HCT116 (cell line): ENCODE measurements around the gene SCARF2. TPM values are rescaled to one million over a fixed set of nuclear protein-coding genes. Genes with fewer than 3 reads are reported as not detected.

ENCODE experiments used
- ATAC-seq: fragments of 200-7000 bp; cut with Tn5 transposase; 2 replicates; pipeline ENCODE4 v1.9.1; 2020; ENCODE audit warnings: mild to moderate bottlenecking, moderate library complexity
- BruUV-seq: library from RNA; stranded (reverse); fragments of 400-500 nt; replicated peaks from 2 replicates; lab custom pipeline; 2021; lab: Mats Ljungman, UMichigan
- CTCF ChIA-PET: fragments of 300-600 bp; sonication (Branson Sonifier 250); formaldehyde crosslinking; loops from one replicate; lab custom pipeline; 2021; ENCODE audit warnings: antibody characterized with exemption; lab: Charles Lee
- POLR2A ChIA-PET: fragments of 300-600, 350-600 bp; sonication (Branson Sonifier 250); formaldehyde crosslinking; loops from one replicate; lab custom pipeline; 2021; ENCODE audit warnings: antibody characterized with exemption; lab: Charles Lee
- RAD21 ChIA-PET, 2 experiments: fragments of 300-600 bp; sonication (Branson Sonifier 250); formaldehyde crosslinking; loops; one replicate each; lab custom pipeline; 2023; ENCODE audit warnings: low total read pairs in 2 of 2; ENCODE audit not compliant: uncharacterized antibody in 2 of 2, unreplicated experiment in 2 of 2, low non-redundant PET in 1 of 2; lab: Charles Lee
- DNase-seq: peaks from one replicate; pipeline ENCODE4 v3.0.0-alpha.2; 2010; ENCODE audit warnings: low read depth, low spot score
- H2AFZ ChIP-seq: fragments of 200-600 bp; shearing (Covaris generic), sonication (generic); 2 replicates; pipeline ENCODE4 v1.6.1; 2017; ENCODE audit warnings: low read depth, mixed run types, mixed read lengths, antibody characterized with exemption, low read length; ENCODE audit not compliant: poor library complexity, severe bottlenecking
- H3K27ac ChIP-seq: 2 replicates; pipeline ENCODE4 v1.5.1; 2012; ENCODE audit warnings: low read depth, low read length
- H3K27me3 ChIP-seq: fragments of 200-600 bp; sonication (generic); 2 replicates; pipeline ENCODE4 v1.6.1; 2016; ENCODE audit warnings: mixed run types, low read length, mixed read lengths; ENCODE audit not compliant: insufficient read depth
- H3K36me3 ChIP-seq, 2 experiments: fragments of 200-500 bp in 1 of 2; fragments of 200-600 bp in 1 of 2; sonication (Bioruptor generic) in 1 of 2; sonication (generic) in 1 of 2; 2 replicates each; pipeline versions ENCODE4 v1.5.1 to v1.6.1; 2014 to 2016; ENCODE audit warnings: low read length in 2 of 2, inconsistent platforms in 1 of 2, mixed read lengths in 1 of 2, mixed run types in 1 of 2; ENCODE audit not compliant: insufficient read depth in 2 of 2, control insufficient read depth in 1 of 2
- H3K4me1 ChIP-seq, 2 experiments: fragments of 200-600 bp in 1 of 2; sonication (generic) in 1 of 2; 2 replicates each; pipeline versions ENCODE4 v1.5.1 to v1.6.1; 2012 to 2017; ENCODE audit warnings: low read length in 2 of 2, inconsistent platforms in 1 of 2, mild to moderate bottlenecking in 1 of 2, mixed read lengths in 1 of 2, mixed run types in 1 of 2, moderate library complexity in 1 of 2; ENCODE audit not compliant: insufficient read depth in 2 of 2, control insufficient read depth in 1 of 2
- H3K4me2 ChIP-seq: fragments of 200-600 bp; sonication (generic); 2 replicates; pipeline ENCODE4 v1.6.1; 2017; ENCODE audit warnings: mixed run types, low read length, mixed read lengths
- H3K4me3 ChIP-seq, 2 experiments: fragments of 200-600 bp in 1 of 2; sonication (generic) in 1 of 2; replicated peaks in 1 of 2; 2 replicates each; pipeline ENCODE4 v1.5.1; 2011 to 2016; ENCODE audit warnings: low read length in 2 of 2, control low read depth in 1 of 2, low read depth in 1 of 2, mild to moderate bottlenecking in 1 of 2, mixed read lengths in 1 of 2, mixed run types in 1 of 2
- H3K79me2 ChIP-seq: fragments of 200-600 bp; sonication (generic); 2 replicates; pipeline ENCODE4 v1.6.1; 2017; ENCODE audit warnings: mild to moderate bottlenecking, mixed run types, low read length, moderate library complexity, mixed read lengths; ENCODE audit not compliant: insufficient read depth
- H3K9ac ChIP-seq: fragments of 200-600 bp; sonication (generic); 2 replicates; pipeline ENCODE4 v1.6.1; 2016; ENCODE audit warnings: low read length, mixed read lengths
- H3K9me2 ChIP-seq: fragments of 200-600 bp; sonication (generic), shearing (Covaris generic); 2 replicates; pipeline ENCODE4 v1.6.1; 2017; ENCODE audit warnings: mixed run types, mild to moderate bottlenecking, moderate library complexity; ENCODE audit not compliant: insufficient read depth
- H3K9me3 ChIP-seq, 2 experiments: fragments of 200-500 bp in 1 of 2; fragments of 200-600 bp in 1 of 2; sonication (Bioruptor generic) in 1 of 2; sonication (generic) in 1 of 2; 2 replicates each; pipeline ENCODE4 v1.6.1; 2014 to 2017; ENCODE audit warnings: low read length in 2 of 2, mixed read lengths in 2 of 2, inconsistent platforms in 1 of 2, low read depth in 1 of 2, mild to moderate bottlenecking in 1 of 2, mixed run types in 1 of 2, moderate library complexity in 1 of 2; ENCODE audit not compliant: control insufficient read depth in 1 of 2, insufficient read depth in 1 of 2
- H4K20me1 ChIP-seq: fragments of 200-600 bp; sonication (generic), shearing (Covaris generic); 2 replicates; pipeline ENCODE4 v1.6.1; 2017; ENCODE audit warnings: mixed run types, mild to moderate bottlenecking, moderate library complexity; ENCODE audit not compliant: insufficient read depth
- ATF3 ChIP-seq: IDR thresholded peaks from 2 replicates; pipeline ENCODE4 v1.6.1; 2012
- CEBPB ChIP-seq: IDR thresholded peaks from 2 replicates; pipeline ENCODE4 v1.6.1; 2012; ENCODE audit warnings: low read depth
- EGR1 ChIP-seq: IDR thresholded peaks from 2 replicates; pipeline ENCODE4 v1.6.1; 2012; ENCODE audit warnings: low read depth
- ELF1 ChIP-seq: IDR thresholded peaks from 2 replicates; pipeline ENCODE4 v1.6.1; 2012; ENCODE audit warnings: low read depth, borderline replicate concordance
- JUND ChIP-seq: IDR thresholded peaks from 2 replicates; pipeline ENCODE4 v1.6.1; 2012
- POLR2A ChIP-seq: IDR thresholded peaks from 2 replicates; pipeline ENCODE4 v1.7.0; 2011; ENCODE audit warnings: borderline replicate concordance; ENCODE audit not compliant: insufficient read depth, insufficient read length; ENCODE audit errors: extremely low read depth
- REST ChIP-seq: IDR thresholded peaks from 2 replicates; pipeline ENCODE4 v1.6.1; 2012; ENCODE audit warnings: low read depth
- SP1 ChIP-seq: IDR thresholded peaks from 2 replicates; pipeline ENCODE4 v1.6.1; 2012; ENCODE audit warnings: low read depth
- SRF ChIP-seq: IDR thresholded peaks from 2 replicates; pipeline ENCODE4 v1.6.1; 2012; ENCODE audit warnings: low read depth
- TCF7L2 ChIP-seq: IDR thresholded peaks from 2 replicates; pipeline ENCODE4 v1.7.0; 2011; ENCODE audit warnings: borderline replicate concordance, inconsistent platforms; ENCODE audit not compliant: insufficient read depth, insufficient read length; ENCODE audit errors: extremely low read depth
- ZBTB33 ChIP-seq: IDR thresholded peaks from 2 replicates; pipeline ENCODE4 v1.6.1; 2011; ENCODE audit warnings: mild to moderate bottlenecking, low read length, moderate library complexity; ENCODE audit not compliant: insufficient replicate concordance; ENCODE audit errors: extremely low read depth
- ZNF274 ChIP-seq: fragments of 200-500 bp; sonication (Bioruptor generic); IDR thresholded peaks from 2 replicates; pipeline ENCODE4 v1.6.1; 2014; ENCODE audit warnings: mild to moderate bottlenecking, low read depth, low read length, inconsistent platforms
- intact Hi-C: fragments of 100-400 bp; cut with micrococcal nuclease; formaldehyde crosslinking; loops from 2 replicates; pipeline ENCODE4 v1.10.0; 2022
- total RNA-seq: library from RNA; stranded (reverse); gene quantifications from one replicate; pipeline ENCODE4 v1.2.1, GENCODE V29; 2021; ENCODE audit not compliant: unreplicated experiment

Gene SCARF2
- total RNA-seq, 1 experiment from 2014 or later, result 2.5 TPM

GRCh38 chr22:20388200-20388599 is 49.4 kb downstream of the SCARF2 start:
- H3K9me2 ChIP-seq, result no peaks in the 10 kb centered on the region
- H3K4me3 ChIP-seq, result no peak overlapping the region
- no peaks in the 10 kb centered on the region for H4K20me1 ChIP-seq
- no peak overlapping the region for H2AFZ ChIP-seq
- peaks cover 0 to 4% of the 10 kb centered on the region in 2 experiments; a peak in 3 of 4 replicates for H3K4me1 ChIP-seq
- H3K9me3 ChIP-seq, result no peaks in the 10 kb centered on the region
- ChIA-PET CTCF (no interaction called here), RAD21 (no interaction called here), POLR2A (no interaction called here)
- no peaks in the 10 kb centered on the region for H3K79me2 ChIP-seq
- no peak overlapping the region for H3K27ac ChIP-seq
- H3K9ac ChIP-seq, result no peak overlapping the region
- no peak for TF ChIP-seq ZNF274
- no peak for TF ChIP-seq CEBPB
- TF ChIP-seq SRF, result no peak
- TF ChIP-seq ZBTB33, result no peak
- no peak for TF ChIP-seq JUND
- no peak for TF ChIP-seq TCF7L2
- no peak for TF ChIP-seq REST
- no peak for TF ChIP-seq SP1
- TF ChIP-seq ELF1, result no peak
- no peak for TF ChIP-seq EGR1
- TF ChIP-seq POLR2A, result no peak
- no peak for TF ChIP-seq ATF3
- BruUV-seq, result no TSS peak
- no peaks in the 10 kb centered on the region for H3K36me3 ChIP-seq
- intact Hi-C loops, result no loop called here
- no peak overlapping the region for H3K4me2 ChIP-seq
- H3K27me3 ChIP-seq, result no peaks in the 10 kb centered on the region
- DNase-seq (no peak), ATAC-seq (no peak)
